ENCODE measurements around the gene RPS21. TPM values are rescaled to one million over a fixed set of nuclear protein-coding genes. Genes with fewer than 3 reads are reported as not detected.

Gene RPS21
- total RNA-seq, 6 donors from 2014 or later = 94.6 to 1,381 (median 998) TPM

- H3K27me3 ChIP-seq = no peaks in the 10 kb centered on the region
- ATAC-seq (ENCODE audit: low FRiP score in 2 of 2) = no peak
- WGBS, 2 donors = 73 to 85% methylated on average over 9 to 19 of the region's 19 CpGs
- no peak for TF ChIP-seq EP300 (IDR thresholded peaks at IDR 0.05)
- TF ChIP-seq, protein P1, sequence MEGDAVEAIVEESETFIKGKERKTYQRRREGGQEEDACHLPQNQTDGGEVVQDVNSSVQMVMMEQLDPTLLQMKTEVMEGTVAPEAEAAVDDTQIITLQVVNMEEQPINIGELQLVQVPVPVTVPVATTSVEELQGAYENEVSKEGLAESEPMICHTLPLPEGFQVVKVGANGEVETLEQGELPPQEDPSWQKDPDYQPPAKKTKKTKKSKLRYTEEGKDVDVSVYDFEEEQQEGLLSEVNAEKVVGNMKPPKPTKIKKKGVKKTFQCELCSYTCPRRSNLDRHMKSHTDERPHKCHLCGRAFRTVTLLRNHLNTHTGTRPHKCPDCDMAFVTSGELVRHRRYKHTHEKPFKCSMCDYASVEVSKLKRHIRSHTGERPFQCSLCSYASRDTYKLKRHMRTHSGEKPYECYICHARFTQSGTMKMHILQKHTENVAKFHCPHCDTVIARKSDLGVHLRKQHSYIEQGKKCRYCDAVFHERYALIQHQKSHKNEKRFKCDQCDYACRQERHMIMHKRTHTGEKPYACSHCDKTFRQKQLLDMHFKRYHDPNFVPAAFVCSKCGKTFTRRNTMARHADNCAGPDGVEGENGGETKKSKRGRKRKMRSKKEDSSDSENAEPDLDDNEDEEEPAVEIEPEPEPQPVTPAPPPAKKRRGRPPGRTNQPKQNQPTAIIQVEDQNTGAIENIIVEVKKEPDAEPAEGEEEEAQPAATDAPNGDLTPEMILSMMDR (IDR thresholded peaks at IDR 0.05) = no peak
- no peak for TF ChIP-seq POLR2AphosphoS5 (IDR thresholded peaks at IDR 0.05)
- no peak for TF ChIP-seq POLR2A (IDR thresholded peaks at IDR 0.05)
- H3K4me3 ChIP-seq = no peak overlapping the region
- DNase-seq = peak in 1 of 2 donors; percentile 61
- no peaks in the 10 kb centered on the region for H3K4me1 ChIP-seq
- no peaks in the 10 kb centered on the region for H3K9me3 ChIP-seq
- H3K27ac ChIP-seq = no peak overlapping the region
- no peaks in the 10 kb centered on the region for H3K36me3 ChIP-seq
These were observed 32.0 kb downstream of the RPS21 start for GRCh38 chr20:62418709-62419487.

GRCh38 chr20:62419759-62420158 is 32.9 kb downstream of the RPS21 start:
- DNase-seq (peak in 1 of 2 donors; percentile 58), ATAC-seq (ENCODE audit: low FRiP score in 2 of 2) (no peak)
- no peaks in the 10 kb centered on the region for H3K36me3 ChIP-seq
- no peak for TF ChIP-seq POLR2AphosphoS5 (IDR thresholded peaks at IDR 0.05)
- TF ChIP-seq POLR2A (IDR thresholded peaks at IDR 0.05) = no peak
- no peak for TF ChIP-seq EP300 (IDR thresholded peaks at IDR 0.05)
- TF ChIP-seq, protein P1 (IDR thresholded peaks at IDR 0.05) = no peak
- H3K27me3 ChIP-seq = no peaks in the 10 kb centered on the region
- no peaks in the 10 kb centered on the region for H3K4me1 ChIP-seq
- WGBS, 2 donors = 79% methylated on average over 9 of the region's 9 CpGs; no CpG with 5 or more reads in 1 of the 2 donors
- no peaks in the 10 kb centered on the region for H3K9me3 ChIP-seq
- H3K27ac ChIP-seq = no peak overlapping the region
- no peak overlapping the region for H3K4me3 ChIP-seq

- no peaks in the 10 kb centered on the region for H3K4me1 ChIP-seq
- no peak overlapping the region for H3K27ac ChIP-seq
- DNase-seq = peak in 1 of 2 donors; percentile 53
- no peak for ATAC-seq (ENCODE audit: low FRiP score in 2 of 2)
- H3K36me3 ChIP-seq = no peaks in the 10 kb centered on the region
- WGBS, 2 donors = 86 to 90% methylated on average over 18 to 24 of the region's 24 CpGs
- H3K27me3 ChIP-seq = no peaks in the 10 kb centered on the region
- no peak for TF ChIP-seq POLR2AphosphoS5 (IDR thresholded peaks at IDR 0.05)
- TF ChIP-seq POLR2A (IDR thresholded peaks at IDR 0.05) = no peak
- TF ChIP-seq, protein P1 (IDR thresholded peaks at IDR 0.05) = no peak
- no peak for TF ChIP-seq EP300 (IDR thresholded peaks at IDR 0.05)
- H3K9me3 ChIP-seq = no peaks in the 10 kb centered on the region
- no peak overlapping the region for H3K4me3 ChIP-seq
These were observed 34.2 kb downstream of the RPS21 start for GRCh38 chr20:62420846-62421715.

GRCh38 chr20:62421716-62421990 is 34.8 kb downstream of the RPS21 start:
- ATAC-seq (ENCODE audit: low FRiP score in 2 of 2) (no peak), DNase-seq (peak in 1 of 2 donors; percentile 37)
- Histone ChIP-seq H3K36me3 (no peaks in the 10 kb centered on the region), H3K27ac (no peak overlapping the region), H3K4me3 (no peak overlapping the region), H3K9me3 (no peaks in the 10 kb centered on the region), H3K27me3 (no peaks in the 10 kb centered on the region), H3K4me1 (peaks cover 0 to 2% (median 0%) of the 10 kb centered on the region in 4 donors)
- TF ChIP-seq, protein P1 (IDR thresholded peaks at IDR 0.05) = no peak
- WGBS, 2 donors = 79 to 83% methylated on average over 1 to 6 of the region's 6 CpGs
